Breast epithelium (tissue), 3 donors: Measurements from ENCODE around the gene DIO1.

ENCODE experiments used
- CTCF ChIP-seq, 3 donors: fragments of 450-650 bp; IDR thresholded peaks; one replicate each; pipeline ENCODE4 v1.5.1; 2016 to 2017; ENCODE audit warnings: antibody characterized with exemption in 3 of 3, mild to moderate bottlenecking in 3 of 3, moderate library complexity in 3 of 3
- POLR2A ChIP-seq: fragments of 450-650 bp; IDR thresholded peaks from one replicate; pipeline ENCODE4 v1.6.1; 2016; ENCODE audit warnings: antibody characterized with exemption, mild to moderate bottlenecking, moderate library complexity
- POLR2AphosphoS5 ChIP-seq, 3 donors: sonication (generic); formaldehyde crosslinking; IDR thresholded peaks; one replicate each; pipeline ENCODE4 v1.6.1; 2017; ENCODE audit warnings: antibody characterized with exemption in 3 of 3

- TF ChIP-seq POLR2A (no peak), CTCF (IDR thresholded peaks at IDR 0.05) (no peak), POLR2AphosphoS5 (IDR thresholded peaks at IDR 0.05) (no peak)
Observed at GRCh38 chr1:53890522-53890941, 3.5 kb upstream of the DIO1 start.
